ENCODE results near the gene POFUT1. TPM values are rescaled to one million over a fixed set of nuclear protein-coding genes. Genes with fewer than 3 reads are reported as not detected.

The POFUT1 gene
- total and polyA plus RNA-seq, 2 donors (not counting 3 experiments of a cell fraction or from before 2014, with no cell fraction given) = 29.0 to 51.4 TPM

- H3K9me3 ChIP-seq (replicated peaks; ENCODE audit: control insufficient read depth, insufficient read depth, low read length) = no peaks in the 10 kb centered on the region
- dilution Hi-C loops (cut with MboI; ENCODE audit: extremely low pct_ligation_motif_present, low sequenced_read_pairs) (no loop called here), intact Hi-C loops (cut with micrococcal nuclease) (no loop called here)
- no peak overlapping the region for H3K4me2 ChIP-seq (ENCODE audit: insufficient read depth, low read length)
- TF ChIP-seq JUN (IDR thresholded peaks at IDR 0.05; ENCODE audit: borderline replicate concordance, insufficient read depth, insufficient read length, low read depth) (no peak), GATA2 (IDR thresholded peaks at IDR 0.05; ENCODE audit: insufficient read depth, insufficient read length, low read depth, low read length) (no peak)
- no peak overlapping the region for H3K27ac ChIP-seq (ENCODE audit: insufficient read depth, low read depth, low read length)
- H2AFZ ChIP-seq (ENCODE audit: low read depth, low read length) = no peak overlapping the region
- H3K79me2 ChIP-seq (ENCODE audit: control insufficient read depth, insufficient read depth, low read length) = peaks cover 67% of the 10 kb centered on the region
- DNase-seq (ENCODE audit: low read depth, low spot score) (no peak), FAIRE-seq (no peak)
- H3K36me3 ChIP-seq (ENCODE audit: control insufficient read depth in 2 of 2, extremely low read depth in 1 of 2, insufficient read depth in 2 of 2, low read length in 2 of 2) = peaks cover 17 to 27% of the 10 kb centered on the region in 2 experiments
- H4K20me1 ChIP-seq (replicated peaks; ENCODE audit: control insufficient read depth, extremely low read depth, insufficient read depth, low read length) = no peaks in the 10 kb centered on the region
- ChIA-PET CTCF (no interaction called here), POLR2A (no interaction called here)
- no TSS peak for BruUV-seq (replicated peaks)
- H3K4me1 ChIP-seq (ENCODE audit: control insufficient read depth, extremely low read depth, insufficient read depth, low read length) = peaks cover 12% of the 10 kb centered on the region
- no peaks in the 10 kb centered on the region for H3K9me1 ChIP-seq (replicated peaks; ENCODE audit: control insufficient read depth, extremely low read depth, insufficient read depth, low read length)
- H3K9ac ChIP-seq (replicated peaks; ENCODE audit: extremely low read depth, insufficient read depth, low read length) = no peak overlapping the region
- H3K4me3 ChIP-seq (replicated peaks in 1 of 3; ENCODE audit: insufficient read depth in 1 of 3, low read depth in 1 of 3, low read length in 3 of 3) = no peak overlapping the region
- no peaks in the 10 kb centered on the region for H3K27me3 ChIP-seq (ENCODE audit: control insufficient read depth in 2 of 2, insufficient read depth in 2 of 2, low read length in 2 of 2)
Observed at GRCh38 chr20:32201977-32202363, 5.7 kb upstream of the POFUT1 start.

- TF ChIP-seq MYC (IDR thresholded peaks at IDR 0.05; ENCODE audit: low read depth, low read length) (no peak), GATA2 (IDR thresholded peaks at IDR 0.05; ENCODE audit: insufficient read depth, insufficient read length, low read depth, low read length) (no peak), FOS (IDR thresholded peaks at IDR 0.05; ENCODE audit: borderline replicate concordance, insufficient read depth, low read length) (no peak), POLR2A (IDR thresholded peaks at IDR 0.05; ENCODE audit: low read depth, low read length) (no peak), POLR2AphosphoS5 (IDR thresholded peaks at IDR 0.05; ENCODE audit: insufficient read depth, low read depth, low read length) (no peak)
- no peak overlapping the region for H3K9ac ChIP-seq (replicated peaks; ENCODE audit: extremely low read depth, insufficient read depth, low read length)
- DNase-seq (ENCODE audit: low read depth, low spot score) (no peak), FAIRE-seq (peak; percentile 24)
- H3K9me3 ChIP-seq (replicated peaks; ENCODE audit: control insufficient read depth, insufficient read depth, low read length) = no peaks in the 10 kb centered on the region
- H3K4me2 ChIP-seq (ENCODE audit: insufficient read depth, low read length) = no peak overlapping the region
- intact Hi-C loops (cut with micrococcal nuclease) (no loop called here), dilution Hi-C loops (cut with MboI; ENCODE audit: extremely low pct_ligation_motif_present, low sequenced_read_pairs) (no loop called here)
- H3K9me1 ChIP-seq (replicated peaks; ENCODE audit: control insufficient read depth, extremely low read depth, insufficient read depth, low read length) = no peaks in the 10 kb centered on the region
- no peaks in the 10 kb centered on the region for H3K27me3 ChIP-seq (ENCODE audit: control insufficient read depth in 2 of 2, insufficient read depth in 2 of 2, low read length in 2 of 2)
- peaks cover 8 to 22% of the 10 kb centered on the region in 2 experiments for H3K36me3 ChIP-seq (ENCODE audit: control insufficient read depth in 2 of 2, extremely low read depth in 1 of 2, insufficient read depth in 2 of 2, low read length in 2 of 2)
- ChIA-PET CTCF (no interaction called here), POLR2A (no interaction called here)
- no peaks in the 10 kb centered on the region for H4K20me1 ChIP-seq (replicated peaks; ENCODE audit: control insufficient read depth, extremely low read depth, insufficient read depth, low read length)
- no TSS peak for BruUV-seq (replicated peaks)
- peaks cover 79% of the 10 kb centered on the region for H3K79me2 ChIP-seq (ENCODE audit: control insufficient read depth, insufficient read depth, low read length)
- no peak overlapping the region for H2AFZ ChIP-seq (ENCODE audit: low read depth, low read length)
- peaks cover 18% of the 10 kb centered on the region for H3K4me1 ChIP-seq (ENCODE audit: control insufficient read depth, extremely low read depth, insufficient read depth, low read length)
- H3K27ac ChIP-seq (ENCODE audit: insufficient read depth, low read depth, low read length) = no peak overlapping the region
- no peak overlapping the region for H3K4me3 ChIP-seq (replicated peaks in 1 of 3; ENCODE audit: insufficient read depth in 1 of 3, low read depth in 1 of 3, low read length in 3 of 3)
Observed at GRCh38 chr20:32203356-32204204, 4.1 kb upstream of the POFUT1 start.
